GM20000 (cell line): ENCODE data around the gene TMC2.

Experiments used
- DNase-seq: peaks from one replicate; pipeline ENCODE4 v3.0.0; 2012; ENCODE audit warnings: low spot score
- TF ChIP-seq, protein P1 (sequence below): IDR thresholded peaks from 2 replicates; pipeline ENCODE4 v1.5.1; 2012; ENCODE audit warnings: mild to moderate bottlenecking, control low read depth; ENCODE audit errors: extremely low read depth, missing control alignments

Gene TMC2

DNA sequence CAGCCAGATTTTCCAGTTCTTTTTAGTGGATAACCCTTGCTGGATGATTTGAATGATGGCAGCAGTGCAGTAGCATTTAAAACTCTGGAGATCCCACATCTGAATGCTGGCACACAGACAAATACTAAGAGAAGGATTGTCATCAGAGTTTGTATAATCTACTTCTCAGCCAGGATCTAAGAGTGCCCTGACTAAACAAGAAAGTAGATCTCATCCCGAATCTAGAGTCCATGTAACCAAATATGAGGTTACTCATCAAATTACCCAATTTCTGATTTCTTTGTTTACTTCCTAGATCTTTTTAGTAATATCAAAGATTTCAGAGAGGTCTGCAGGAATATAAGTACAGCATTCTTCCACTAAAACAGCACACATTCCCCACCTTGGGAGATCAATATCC lies 7.8 kb downstream of the TMC2 start:
- DNase-seq, result no peak
- TF ChIP-seq, protein P1, sequence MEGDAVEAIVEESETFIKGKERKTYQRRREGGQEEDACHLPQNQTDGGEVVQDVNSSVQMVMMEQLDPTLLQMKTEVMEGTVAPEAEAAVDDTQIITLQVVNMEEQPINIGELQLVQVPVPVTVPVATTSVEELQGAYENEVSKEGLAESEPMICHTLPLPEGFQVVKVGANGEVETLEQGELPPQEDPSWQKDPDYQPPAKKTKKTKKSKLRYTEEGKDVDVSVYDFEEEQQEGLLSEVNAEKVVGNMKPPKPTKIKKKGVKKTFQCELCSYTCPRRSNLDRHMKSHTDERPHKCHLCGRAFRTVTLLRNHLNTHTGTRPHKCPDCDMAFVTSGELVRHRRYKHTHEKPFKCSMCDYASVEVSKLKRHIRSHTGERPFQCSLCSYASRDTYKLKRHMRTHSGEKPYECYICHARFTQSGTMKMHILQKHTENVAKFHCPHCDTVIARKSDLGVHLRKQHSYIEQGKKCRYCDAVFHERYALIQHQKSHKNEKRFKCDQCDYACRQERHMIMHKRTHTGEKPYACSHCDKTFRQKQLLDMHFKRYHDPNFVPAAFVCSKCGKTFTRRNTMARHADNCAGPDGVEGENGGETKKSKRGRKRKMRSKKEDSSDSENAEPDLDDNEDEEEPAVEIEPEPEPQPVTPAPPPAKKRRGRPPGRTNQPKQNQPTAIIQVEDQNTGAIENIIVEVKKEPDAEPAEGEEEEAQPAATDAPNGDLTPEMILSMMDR, result no peak

DNA sequence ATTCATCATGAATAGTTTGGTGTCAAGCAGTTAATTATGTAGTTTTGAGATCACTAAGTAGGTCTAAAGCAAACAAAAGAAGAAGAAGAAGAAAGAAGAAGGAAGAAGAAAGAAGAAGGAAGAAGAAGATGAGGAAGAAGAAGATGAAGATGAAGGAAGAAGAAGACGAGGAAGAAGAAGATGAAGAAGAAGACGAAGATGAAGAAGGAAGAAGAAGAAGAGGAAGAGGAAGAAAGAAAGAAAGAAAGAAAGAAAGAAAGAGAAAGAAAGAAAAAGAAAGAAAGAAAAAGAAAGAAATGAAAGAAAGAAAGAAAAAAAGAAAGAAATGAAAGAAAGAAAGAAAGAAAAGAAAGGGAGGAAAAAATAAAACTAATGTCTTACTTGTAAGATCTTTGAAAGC lies 9.2 kb downstream of the TMC2 start:
- no peak for DNase-seq
- TF ChIP-seq, protein P1, result no peak

DNA sequence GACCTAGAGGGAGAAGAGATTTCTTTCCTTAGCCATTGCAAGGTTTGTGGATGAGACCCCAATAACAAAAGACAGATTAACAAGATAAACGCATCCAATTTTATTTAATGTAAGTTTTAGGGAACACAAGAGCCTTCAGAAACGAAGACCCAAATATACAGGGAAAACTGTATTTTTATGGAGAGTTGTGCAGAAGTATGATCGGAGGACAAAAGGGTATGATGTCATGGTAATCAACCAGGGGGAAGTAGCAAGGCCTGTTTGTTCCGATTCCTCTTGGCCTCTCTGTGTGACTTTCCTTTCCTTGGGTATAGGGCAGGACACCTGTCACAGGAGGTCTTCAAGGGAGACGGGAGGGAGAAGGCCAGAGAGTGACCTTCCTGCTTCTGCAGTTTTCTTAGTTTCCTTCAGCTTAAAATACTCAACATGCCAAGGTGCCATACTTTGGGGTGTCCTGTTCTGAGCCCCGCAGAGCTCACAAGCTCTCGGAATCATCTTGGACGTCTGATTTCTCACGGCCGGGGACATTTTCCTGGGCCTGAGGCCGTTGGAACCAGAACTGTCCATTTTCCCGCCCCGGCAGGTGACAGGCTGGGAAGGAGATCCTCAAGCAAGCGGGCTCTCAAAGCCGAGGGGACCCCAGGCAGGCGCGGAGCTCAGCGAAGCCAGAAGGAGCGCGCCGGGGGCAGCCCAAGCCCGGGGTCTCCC lies 21.7 kb downstream of the TMC2 start:
- TF ChIP-seq, protein P1, result no peak
- no peak for DNase-seq

DNA sequence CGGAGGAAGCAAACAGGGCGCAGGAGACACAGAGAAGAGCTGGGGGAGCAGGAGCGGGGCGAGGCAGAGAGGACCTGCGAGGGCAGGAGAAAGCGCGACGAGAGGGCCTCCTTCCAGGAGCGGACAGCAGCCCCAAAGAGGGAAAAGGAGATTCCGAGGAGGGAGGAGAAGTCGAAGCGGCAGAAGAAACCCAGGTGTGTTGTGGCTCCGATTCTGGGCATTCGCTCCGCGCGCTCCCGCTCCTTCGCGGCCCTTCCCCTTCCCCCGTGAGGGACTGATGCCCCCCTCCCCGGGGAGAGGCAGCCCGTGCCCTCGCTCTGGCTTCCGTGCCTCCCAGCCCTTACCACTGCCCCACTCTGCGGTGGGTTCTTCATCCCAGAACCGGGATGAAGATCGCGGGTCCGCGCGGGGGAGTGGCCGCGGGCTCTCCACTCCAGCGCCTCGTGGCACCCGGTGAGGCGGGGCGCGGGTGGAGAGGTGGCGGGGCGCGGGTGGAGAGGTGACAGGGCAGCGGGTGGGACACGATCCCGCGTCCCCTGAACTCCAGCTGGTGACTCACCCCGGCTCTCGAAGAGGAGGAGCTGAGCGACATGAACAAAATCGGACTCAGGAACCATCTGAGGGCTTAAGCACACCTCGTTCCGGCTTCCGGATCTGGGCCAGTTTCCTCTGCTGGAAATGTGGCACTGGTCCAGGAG lies 22.4 kb downstream of the TMC2 start:
- TF ChIP-seq, protein P1, result no peak
- no peak for DNase-seq

DNA sequence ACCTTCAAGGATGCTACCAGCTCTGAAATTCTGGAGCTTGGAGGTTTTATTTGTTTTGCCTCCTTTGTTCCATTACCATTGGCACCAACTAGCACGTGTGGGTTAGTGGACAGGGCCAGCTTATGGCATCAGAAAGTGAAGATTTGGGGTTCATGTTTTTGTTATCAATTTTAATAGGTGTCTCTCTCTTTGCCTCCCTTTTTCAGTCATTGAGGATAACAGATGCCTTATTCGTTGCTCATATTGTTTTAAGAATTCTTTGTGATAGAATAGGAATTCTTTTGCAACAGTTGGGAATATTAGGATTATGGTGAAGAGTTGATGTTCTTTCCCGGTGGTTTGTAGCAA lies 22.9 kb downstream of the TMC2 start:
- no peak for DNase-seq
- TF ChIP-seq, protein P1, result no peak

DNA sequence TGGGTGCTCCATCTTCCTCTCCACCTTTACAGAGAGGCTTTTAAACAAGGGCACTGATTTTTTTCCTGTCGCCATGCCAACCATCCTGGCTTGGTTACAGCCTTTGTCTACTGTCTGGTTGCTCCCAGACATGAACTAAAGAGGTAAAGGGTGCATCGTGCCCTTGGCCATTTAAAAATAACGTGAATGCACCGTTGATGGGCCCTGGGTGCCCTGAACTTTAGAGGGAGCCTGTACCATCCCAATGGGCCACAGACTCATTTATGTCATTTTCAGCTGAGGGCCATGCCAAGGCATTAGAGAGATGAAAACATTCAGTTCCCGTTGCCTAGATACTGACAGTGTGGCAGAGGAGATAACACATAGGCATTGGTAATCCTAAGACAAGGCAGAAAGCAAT lies 23.3 kb downstream of the TMC2 start:
- TF ChIP-seq, protein P1, result no peak
- DNase-seq, result no peak

DNA sequence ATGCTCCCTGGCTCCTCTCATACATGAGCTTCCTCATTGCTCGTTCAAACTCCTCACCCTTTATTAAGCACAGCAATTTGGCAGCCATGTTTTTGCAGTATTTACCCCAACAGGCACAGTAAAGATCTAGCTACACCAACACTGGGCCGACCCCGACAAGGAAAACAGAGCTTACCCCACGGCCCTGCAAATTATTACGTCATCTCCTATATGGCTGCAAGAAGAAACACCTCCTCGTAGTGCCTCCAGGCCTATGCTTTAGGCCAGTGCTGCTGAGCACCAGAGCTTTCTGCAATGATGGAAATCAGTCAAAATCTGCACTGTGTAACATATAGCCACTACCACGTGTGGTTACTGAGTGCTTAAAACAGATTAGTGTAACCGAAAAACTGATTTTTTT lies 26.7 kb downstream of the TMC2 start:
- no peak for DNase-seq
- TF ChIP-seq, protein P1, result no peak
